Activated CD4-positive, alpha-beta T cell treated with anti-CD3 and anti-CD28 coated beads for 36 hours (primary cell): Measurements from ENCODE around the gene AEBP2. TPM values are rescaled to one million over a fixed set of nuclear protein-coding genes. Genes with fewer than 3 reads are reported as not detected.
"Not testable (repeated sequence)": the region's sequence is repeated elsewhere in the genome, so short reads cannot be mapped to it uniquely, and the experiment has no call there.

Source experiments
- ATAC-seq: fragments of 200-7000 bp; cut with Tn5 transposase; one replicate; pipeline ENCODE4 v1.10.0; 2021; ENCODE audit warnings: mild to moderate bottlenecking, moderate library complexity
- CTCF ChIA-PET: fragments of 350-600 bp; sonication (Branson Sonifier 250); formaldehyde crosslinking; loops from one replicate; lab custom pipeline; 2021; ENCODE audit warnings: antibody characterized with exemption; lab: Charles Lee
- POLR2A ChIA-PET: fragments of 350-600 bp; sonication (Branson Sonifier 250); formaldehyde crosslinking; loops from one replicate; lab custom pipeline; 2021; ENCODE audit warnings: antibody characterized with exemption, inconsistent platforms; lab: Charles Lee
- DNase-seq: peaks from one replicate; pipeline ENCODE4 v3.0.0-alpha.2; 2020
- H3K27ac Mint-ChIP-seq: one replicate; pipeline ENCODE4 v1.8.0; 2021; ENCODE audit warnings: mixed read lengths
- H3K27me3 Mint-ChIP-seq: one replicate; pipeline ENCODE4 v1.8.0; 2021; ENCODE audit warnings: mixed read lengths
- H3K36me3 Mint-ChIP-seq: one replicate; pipeline ENCODE4 v1.8.0; 2021; ENCODE audit warnings: low read depth, mixed read lengths
- H3K4me1 Mint-ChIP-seq: one replicate; pipeline ENCODE4 v1.8.0; 2021; ENCODE audit warnings: mixed read lengths
- H3K4me3 Mint-ChIP-seq: one replicate; pipeline ENCODE4 v1.8.0; 2021; ENCODE audit warnings: mild to moderate bottlenecking, moderate library complexity, mixed read lengths
- H3K9me3 Mint-ChIP-seq: one replicate; pipeline ENCODE4 v1.8.0; 2021; ENCODE audit warnings: low read depth, mixed read lengths
- intact Hi-C, 2 experiments: fragments of 100-400 bp; cut with DNase I in 1 of 2; cut with micrococcal nuclease in 1 of 2; formaldehyde crosslinking; loops; one replicate each; pipeline versions ENCODE4 v1.14.2 to v1.15.1; 2022 to 2024; cut with DNase I, micrococcal nuclease
- total RNA-seq, 2 experiments: library from RNA; stranded (reverse); gene quantifications; one replicate each; pipeline ENCODE4 v1.2.3, GENCODE V29; 2021

Gene AEBP2
- 10 to 100 TPM; 44.2 to 52.9 TPM for total RNA-seq

GRCh38 chr12:19439059-19440018, at the start of gene AEBP2:
TSS of gene AEBP2 (plus strand) at chr12:19439492. CDS start at chr12:19439700, 208 bp downstream.
- peak within 1 kb of the TSS; percentile 98 for H3K4me3 Mint-ChIP-seq
- H3K27ac Mint-ChIP-seq: peak within 1 kb of the TSS; percentile 98
- intact Hi-C loops: loop anchor here (1.0 to 10.0 kb wide), 4 partner anchors 8 to 315 kb away; partner anchors contain the start of gene PLEKHA5 (in 1 of the 2)
- H3K36me3 Mint-ChIP-seq: peaks cover 27% of the 10 kb centered on the region
- ChIA-PET CTCF (no interaction called here), POLR2A (no interaction called here)
- no peaks in the 10 kb centered on the region for H3K9me3 Mint-ChIP-seq
- DNase-seq (peak; percentile 93), ATAC-seq (peak; percentile 84)
- peaks cover 36% of the 10 kb centered on the region for H3K4me1 Mint-ChIP-seq
- H3K27me3 Mint-ChIP-seq: no peaks in the 10 kb centered on the region

GRCh38 chr12:19390051-19390598, 49.2 kb upstream of the AEBP2 start:
- Mint-ChIP-seq H3K9me3 (no peaks in the 10 kb centered on the region), H3K4me3 (no peak overlapping the region), H3K27me3 (no peaks in the 10 kb centered on the region), H3K4me1 (no peaks in the 10 kb centered on the region), H3K36me3 (no peaks in the 10 kb centered on the region), H3K27ac (no peak overlapping the region)
- intact Hi-C loops: no loop called here
- DNase-seq: no peak
- CTCF ChIA-PET: interaction anchor here (0.9 to 1.2 kb wide), 4 partner anchors 12 to 304 kb away, joined by 3 to 4 read pairs (median 4); no protein-coding TSS in a partner anchor
- POLR2A ChIA-PET: interaction anchor here (0.6 kb wide), 1 partner anchor 15 kb away, joined by 3 read pairs; no protein-coding TSS in a partner anchor
- no peak for ATAC-seq

- intact Hi-C loops, ATAC-seq, H3K36me3 Mint-ChIP-seq, H3K4me3 Mint-ChIP-seq, H3K27ac Mint-ChIP-seq, H3K4me1 Mint-ChIP-seq, CTCF ChIA-PET, DNase-seq, H3K9me3 Mint-ChIP-seq, H3K27me3 Mint-ChIP-seq, POLR2A ChIA-PET: not testable (repeated sequence)
These were observed 46.6 kb upstream of the AEBP2 start for GRCh38 chr12:19392644-19393043.

- Mint-ChIP-seq H3K27ac (no peak overlapping the region), H3K36me3 (no peaks in the 10 kb centered on the region)
These were observed 44.9 kb upstream of the AEBP2 start for GRCh38 chr12:19394385-19394784.

GRCh38 chr12:19397534-19397933, 41.8 kb upstream of the AEBP2 start:
- Mint-ChIP-seq H3K36me3 (no peaks in the 10 kb centered on the region), H3K9me3 (no peaks in the 10 kb centered on the region), H3K27me3 (no peaks in the 10 kb centered on the region), H3K27ac (no peak overlapping the region), H3K4me1 (no peaks in the 10 kb centered on the region), H3K4me3 (no peak overlapping the region)
- ATAC-seq: no peak
- CTCF ChIA-PET: interaction anchor here (0.5 to 0.7 kb wide), 2 partner anchors 20 to 323 kb away, joined by 3 read pairs; no protein-coding TSS in a partner anchor
- POLR2A ChIA-PET: no interaction called here
- intact Hi-C loops: no loop called here
- no peak for DNase-seq

More at GRCh38 chr12:19394385-19394784, 44.9 kb upstream of the AEBP2 start:
- H3K4me3 Mint-ChIP-seq: no peak overlapping the region
- H3K9me3 Mint-ChIP-seq: no peaks in the 10 kb centered on the region
- DNase-seq: no peak
- H3K4me1 Mint-ChIP-seq: no peaks in the 10 kb centered on the region
- ChIA-PET CTCF (no interaction called here), POLR2A (no interaction called here)
- no peak for ATAC-seq
- intact Hi-C loops: no loop called here
- H3K27me3 Mint-ChIP-seq: no peaks in the 10 kb centered on the region

GRCh38 chr12:19398376-19399363, 40.6 kb upstream of the AEBP2 start:
- DNase-seq (no peak), ATAC-seq (no peak)
- no peaks in the 10 kb centered on the region for H3K27me3 Mint-ChIP-seq
- no peaks in the 10 kb centered on the region for H3K9me3 Mint-ChIP-seq
- H3K4me1 Mint-ChIP-seq: no peaks in the 10 kb centered on the region
- ChIA-PET CTCF (no interaction called here), POLR2A (no interaction called here)
- no peak overlapping the region for H3K27ac Mint-ChIP-seq
- H3K36me3 Mint-ChIP-seq: no peaks in the 10 kb centered on the region
- H3K4me3 Mint-ChIP-seq: no peak overlapping the region
- intact Hi-C loops: no loop called here

- DNase-seq, intact Hi-C loops, H3K27ac Mint-ChIP-seq, H3K27me3 Mint-ChIP-seq, H3K4me3 Mint-ChIP-seq, H3K36me3 Mint-ChIP-seq, H3K9me3 Mint-ChIP-seq, H3K4me1 Mint-ChIP-seq, CTCF ChIA-PET, POLR2A ChIA-PET, ATAC-seq: not testable (repeated sequence)
These were observed 38.5 kb upstream of the AEBP2 start for GRCh38 chr12:19400649-19401285.

GRCh38 chr12:19402211-19402610, 37.1 kb upstream of the AEBP2 start:
- Mint-ChIP-seq H3K36me3 (peaks cover 6% of the 10 kb centered on the region), H3K4me1 (peaks cover 6% of the 10 kb centered on the region), H3K27ac (no peak overlapping the region), H3K9me3 (no peaks in the 10 kb centered on the region), H3K27me3 (no peaks in the 10 kb centered on the region), H3K4me3 (no peak overlapping the region)
- intact Hi-C loops: no loop called here
- CTCF ChIA-PET: interaction anchor here (1.2 kb wide), 1 partner anchor 12 kb away, joined by 4 read pairs; no protein-coding TSS in a partner anchor
- DNase-seq: no peak
- ATAC-seq: no peak
- POLR2A ChIA-PET: no interaction called here

- H3K27ac Mint-ChIP-seq: no peak overlapping the region
- intact Hi-C loops: no loop called here
- DNase-seq (no peak), ATAC-seq (no peak)
- peaks cover 6% of the 10 kb centered on the region for H3K4me1 Mint-ChIP-seq
- no peaks in the 10 kb centered on the region for H3K9me3 Mint-ChIP-seq
- H3K4me3 Mint-ChIP-seq: no peak overlapping the region
- peaks cover 6% of the 10 kb centered on the region for H3K36me3 Mint-ChIP-seq
- CTCF ChIA-PET: no interaction called here
- H3K27me3 Mint-ChIP-seq: no peaks in the 10 kb centered on the region
- POLR2A ChIA-PET: interaction anchor here (0.8 kb wide), 1 partner anchor 128 kb away, joined by 3 read pairs; no protein-coding TSS in a partner anchor
These were observed 36.4 kb upstream of the AEBP2 start for GRCh38 chr12:19402743-19403431.

- Mint-ChIP-seq H3K9me3 (no peaks in the 10 kb centered on the region), H3K36me3 (peaks cover 6% of the 10 kb centered on the region), H3K27ac (peak overlapping the region; percentile 77), H3K4me3 (peak overlapping the region; percentile 30), H3K4me1 (peaks cover 6% of the 10 kb centered on the region), H3K27me3 (no peaks in the 10 kb centered on the region)
- DNase-seq (no peak), ATAC-seq (peak; percentile 47)
- CTCF ChIA-PET: interaction anchor here (0.9 kb wide), 1 partner anchor 171 kb away, joined by 3 read pairs; no protein-coding TSS in a partner anchor
- POLR2A ChIA-PET: interaction anchor here (0.6 kb wide), 1 partner anchor 14 kb away, joined by 3 read pairs; no protein-coding TSS in a partner anchor
- intact Hi-C loops: no loop called here
These were observed 34.9 kb upstream of the AEBP2 start for GRCh38 chr12:19404242-19404880.
